DLD1 (cell line): ENCODE results near the gene TBC1D10A.

Experiments
- in situ Hi-C: cut with HindIII; loops from 2 replicates; pipeline ENCODE4 v1.10.0; 2017; ENCODE audit warnings: low sequenced_read_pairs

The TBC1D10A gene

DNA sequence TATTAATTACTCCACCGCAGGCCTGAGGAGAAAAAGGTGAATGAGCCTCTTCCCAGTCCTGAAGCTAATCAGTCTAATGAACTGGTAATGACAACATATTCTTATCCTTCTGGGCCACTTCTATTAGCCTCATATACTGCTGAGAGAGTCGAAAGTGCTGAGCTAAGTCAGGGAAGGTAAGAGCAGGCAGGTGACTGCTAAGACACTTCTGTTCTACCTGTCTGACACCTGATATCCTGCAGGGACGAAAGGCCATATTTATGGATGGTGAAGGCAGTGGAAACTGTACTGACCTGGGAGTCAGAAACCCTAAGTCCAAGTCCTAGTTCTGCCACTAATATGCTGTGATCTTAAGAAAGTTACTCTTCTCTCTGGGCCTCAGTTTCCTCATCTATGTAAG, 3.5 kb downstream of the TBC1D10A start:
- in situ Hi-C loops: no loop called here

DNA sequence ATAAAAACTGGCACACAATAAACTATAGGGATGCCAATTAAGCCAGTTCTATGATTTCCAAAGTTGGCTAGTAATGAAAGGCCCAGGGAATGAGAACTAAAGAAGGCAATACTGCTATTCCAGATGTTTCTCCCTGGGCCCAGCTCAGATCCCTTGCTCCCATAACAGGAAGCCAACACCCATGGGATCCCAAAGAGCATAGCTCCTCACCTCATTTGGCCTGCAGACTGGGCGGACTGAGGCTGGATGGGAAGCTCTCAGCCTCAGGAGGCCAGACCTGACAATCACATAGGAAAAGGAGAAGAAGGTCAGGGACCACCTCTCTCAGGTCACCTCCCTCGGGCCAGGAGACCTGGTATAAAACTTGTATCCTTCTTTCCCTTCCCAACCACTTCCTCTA, 5.3 kb downstream of the TBC1D10A start:
- in situ Hi-C loops: no loop called here

DNA sequence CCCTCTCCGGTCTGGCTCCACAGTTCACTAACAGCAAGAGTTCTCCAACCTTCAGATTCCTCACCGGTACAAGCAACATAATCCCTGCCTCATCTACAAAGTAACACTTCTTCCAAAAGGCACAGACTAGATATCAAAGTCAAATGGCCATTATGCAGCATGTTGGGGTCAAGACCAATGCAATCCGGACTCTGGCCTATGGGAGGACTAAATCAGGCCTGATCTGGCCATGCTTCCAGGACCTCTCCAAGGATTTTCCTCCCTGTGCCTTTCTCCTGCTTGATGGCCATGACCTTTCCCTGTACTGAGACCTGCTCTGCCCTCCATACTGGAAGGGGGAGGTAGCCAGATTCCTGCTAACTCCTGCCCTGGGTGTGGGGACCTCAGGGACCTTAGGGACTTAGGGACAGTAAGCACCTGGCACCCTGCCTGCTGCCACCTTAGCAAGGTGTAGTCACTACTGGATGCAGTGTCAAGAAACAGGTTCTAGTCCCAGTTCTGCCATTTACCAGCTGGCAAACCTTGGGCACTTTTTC, 6.7 kb downstream of the TBC1D10A start:
- in situ Hi-C loops: no loop called here

DNA sequence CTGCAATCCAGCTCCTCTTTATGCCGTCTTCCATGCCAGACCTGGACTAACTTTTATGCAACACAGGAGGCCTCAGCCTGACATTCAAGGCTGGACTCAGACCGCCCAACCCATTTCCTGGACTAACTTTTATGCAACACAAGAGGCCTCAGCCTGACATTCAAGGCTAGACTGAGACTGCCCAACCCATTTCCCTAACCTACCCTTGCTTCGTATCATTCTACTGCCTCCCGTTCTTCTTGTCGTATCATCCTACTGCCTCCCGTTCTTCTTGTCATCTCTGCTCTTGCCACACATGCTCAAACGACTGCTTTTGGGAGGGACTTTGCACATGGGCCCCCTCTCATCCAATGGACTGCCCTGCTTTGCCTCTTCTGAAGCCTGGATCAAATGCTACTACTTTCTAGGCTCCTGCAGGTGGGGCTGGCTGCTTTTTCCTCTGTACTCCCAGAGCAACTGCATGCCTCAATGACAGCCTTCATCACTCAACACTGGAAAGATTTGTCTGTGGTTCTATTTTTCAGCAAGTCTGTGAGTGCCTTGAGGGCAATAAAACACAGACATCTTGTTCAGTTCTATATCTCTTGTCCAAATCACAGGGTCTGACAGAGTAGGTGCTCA, 7.8 kb downstream of the TBC1D10A start:
- in situ Hi-C loops: no loop called here

DNA sequence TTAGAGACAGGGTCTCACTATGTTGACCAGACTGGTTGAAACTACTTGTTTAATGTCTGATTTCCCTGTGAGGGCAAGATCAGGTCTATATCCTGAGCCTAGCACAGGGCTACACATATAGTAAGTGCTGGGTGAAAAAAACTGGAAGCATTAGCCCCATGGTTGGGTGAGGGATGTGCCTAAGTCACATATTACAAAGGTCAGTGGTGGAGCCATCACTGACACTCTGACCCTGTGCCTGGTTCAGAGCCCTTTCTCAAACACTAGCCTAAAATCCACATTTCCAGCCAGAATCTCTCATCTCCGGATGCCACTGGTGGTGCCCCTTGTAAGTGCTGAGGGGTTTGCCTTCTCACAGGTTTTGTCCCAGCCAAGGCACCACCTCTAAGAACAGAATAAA, 9.0 kb downstream of the TBC1D10A start:
- in situ Hi-C loops: no loop called here

DNA sequence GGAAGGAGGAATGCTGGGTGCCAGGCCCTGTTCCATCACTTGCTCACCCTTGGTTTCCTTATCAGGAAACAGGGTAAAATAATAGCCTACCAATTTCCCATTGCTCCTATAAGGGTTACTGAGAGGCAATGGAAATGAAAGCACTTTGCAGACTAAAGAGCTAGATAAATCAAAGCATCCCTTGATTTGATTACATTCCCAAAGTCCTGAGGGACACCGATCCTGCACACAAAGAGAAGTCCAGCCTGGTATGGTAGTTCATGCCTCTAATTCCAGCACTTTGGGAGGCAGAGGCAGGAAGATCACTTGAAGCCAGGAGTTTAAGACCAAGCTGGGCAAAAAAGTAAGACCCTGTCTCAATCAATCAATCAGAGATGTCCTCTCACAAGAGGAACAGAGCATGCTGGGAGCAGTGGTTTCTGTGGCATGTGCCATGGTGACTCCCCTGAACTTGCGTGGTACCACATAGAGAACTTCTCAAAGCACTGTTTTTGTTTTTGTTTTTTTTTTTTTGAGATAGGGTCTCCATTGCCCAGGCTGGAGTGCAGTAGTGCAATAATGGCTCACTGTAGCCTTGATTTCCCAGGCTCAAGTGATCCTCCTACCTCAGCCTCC, 10.7 kb downstream of the TBC1D10A start:
- in situ Hi-C loops: no loop called here

DNA sequence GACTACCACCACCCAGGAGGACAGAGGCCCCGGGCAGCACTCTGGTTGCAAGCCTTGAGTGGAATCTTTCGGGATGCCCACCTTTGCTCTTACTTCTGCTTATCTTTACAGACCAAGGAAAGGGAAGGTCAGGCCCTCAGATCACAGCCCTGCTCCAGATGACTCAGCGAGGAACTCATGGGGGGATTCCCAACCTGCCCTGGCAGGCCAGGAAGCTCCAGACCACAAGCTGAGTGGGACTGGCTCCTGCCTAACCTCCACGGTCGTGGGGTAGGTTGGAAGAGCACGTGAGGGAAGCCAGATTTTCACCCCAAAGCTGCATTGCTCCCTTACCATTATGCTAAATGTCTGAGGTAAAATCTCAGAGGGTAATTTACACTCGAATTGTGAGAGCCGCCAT, 11.8 kb downstream of the TBC1D10A start:
- in situ Hi-C loops: no loop called here

DNA sequence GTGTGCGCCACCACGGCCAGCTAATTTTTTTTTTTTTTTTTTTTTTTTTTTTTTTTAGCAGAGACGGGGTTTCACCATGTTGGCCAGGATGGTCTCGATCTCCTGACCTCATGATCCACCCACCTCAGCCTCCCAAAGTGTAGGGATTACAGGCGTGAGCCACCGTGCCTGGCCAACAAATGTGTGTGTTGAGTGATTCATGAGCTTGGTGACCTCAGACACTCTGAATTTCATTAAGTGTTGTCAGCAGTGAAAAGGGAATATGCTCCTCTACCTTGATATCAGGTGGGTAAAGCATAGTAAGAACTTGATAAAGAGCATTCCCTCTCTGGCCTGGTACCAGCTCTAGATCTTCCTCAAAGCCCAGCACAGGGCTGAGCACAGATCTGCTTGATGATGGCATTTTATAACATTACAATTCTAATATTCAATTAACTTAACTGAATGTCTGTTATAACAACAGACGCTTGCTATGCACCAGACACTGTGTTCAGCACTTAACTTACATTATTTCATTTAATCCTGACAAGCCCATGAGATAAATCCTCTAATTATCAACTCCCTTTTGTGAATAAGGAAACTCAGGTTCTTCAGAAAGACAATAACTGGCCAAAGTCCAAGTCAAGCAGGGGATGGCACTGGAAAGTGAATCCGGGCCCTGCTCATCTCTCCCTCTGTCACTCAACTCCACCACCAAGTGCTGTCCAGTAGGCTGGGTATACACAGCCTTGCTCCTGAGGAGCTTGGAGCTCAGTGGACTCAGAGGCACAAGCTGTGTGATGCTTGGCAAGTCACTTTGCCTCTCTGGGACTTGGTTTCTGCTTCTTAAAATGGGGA, 13.0 kb downstream of the TBC1D10A start:
- in situ Hi-C loops: no loop called here

DNA sequence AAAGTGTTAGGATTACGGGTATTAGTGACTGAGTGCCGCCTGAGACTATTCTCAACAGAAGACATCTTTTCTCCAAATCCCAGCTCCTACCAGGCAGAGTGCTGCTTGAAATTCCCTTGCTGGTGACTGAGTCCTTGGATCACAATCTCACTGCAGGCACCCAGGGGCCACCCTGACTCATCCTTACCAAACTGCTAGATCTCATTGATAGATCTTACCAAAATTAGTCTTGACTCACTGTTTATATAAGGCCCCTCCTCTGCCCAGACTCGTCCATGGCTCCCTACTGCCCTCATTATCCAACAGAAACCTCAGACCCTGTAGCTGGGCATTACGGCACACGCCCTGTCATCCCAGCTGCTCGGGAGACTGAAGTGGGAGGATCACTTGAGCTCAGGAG, 14.7 kb downstream of the TBC1D10A start:
- in situ Hi-C loops: no loop called here

DNA sequence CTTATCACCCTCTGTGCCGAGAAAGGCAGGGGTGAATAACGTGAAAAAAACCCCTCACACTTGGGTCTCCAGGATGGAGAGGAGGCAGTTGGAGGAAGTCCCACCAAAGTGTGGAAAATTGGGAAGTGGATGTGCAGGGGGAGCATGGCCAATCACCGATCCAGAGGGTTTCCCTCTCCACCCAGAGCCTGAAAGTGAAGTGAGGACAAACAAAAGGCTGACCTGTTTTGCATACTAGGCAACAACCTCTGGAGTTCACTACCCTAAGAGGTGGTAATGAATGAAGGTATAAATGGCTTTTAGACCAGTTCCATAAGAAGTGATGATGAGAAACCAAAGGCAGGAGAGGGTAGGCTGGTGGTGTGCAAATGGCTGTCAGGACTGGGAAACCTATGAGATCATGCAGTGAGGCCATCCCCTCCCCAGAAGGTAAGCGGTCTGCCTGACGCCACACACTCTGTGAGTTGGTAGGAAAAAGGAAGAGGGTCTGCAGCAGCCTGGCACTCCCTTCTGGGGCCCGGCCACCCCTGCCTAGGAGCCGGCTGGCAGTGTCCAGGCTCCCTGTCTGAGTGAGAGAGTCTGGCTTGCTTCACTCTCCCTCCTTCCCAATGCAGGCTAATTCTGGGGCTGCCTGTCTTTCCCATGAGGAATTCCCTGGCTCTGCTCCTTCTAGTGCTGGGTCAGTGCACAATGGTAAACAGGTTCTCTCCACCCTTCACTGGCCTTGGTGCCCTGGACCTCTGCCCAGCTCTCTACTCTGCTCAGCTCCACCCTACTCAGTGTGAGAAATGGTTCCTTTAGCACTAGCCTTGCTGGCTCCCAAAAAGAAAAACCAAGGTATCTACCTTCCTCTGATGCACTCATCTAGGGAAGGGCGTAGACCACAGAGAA, 15.6 kb downstream of the TBC1D10A start:
- in situ Hi-C loops: no loop called here

DNA sequence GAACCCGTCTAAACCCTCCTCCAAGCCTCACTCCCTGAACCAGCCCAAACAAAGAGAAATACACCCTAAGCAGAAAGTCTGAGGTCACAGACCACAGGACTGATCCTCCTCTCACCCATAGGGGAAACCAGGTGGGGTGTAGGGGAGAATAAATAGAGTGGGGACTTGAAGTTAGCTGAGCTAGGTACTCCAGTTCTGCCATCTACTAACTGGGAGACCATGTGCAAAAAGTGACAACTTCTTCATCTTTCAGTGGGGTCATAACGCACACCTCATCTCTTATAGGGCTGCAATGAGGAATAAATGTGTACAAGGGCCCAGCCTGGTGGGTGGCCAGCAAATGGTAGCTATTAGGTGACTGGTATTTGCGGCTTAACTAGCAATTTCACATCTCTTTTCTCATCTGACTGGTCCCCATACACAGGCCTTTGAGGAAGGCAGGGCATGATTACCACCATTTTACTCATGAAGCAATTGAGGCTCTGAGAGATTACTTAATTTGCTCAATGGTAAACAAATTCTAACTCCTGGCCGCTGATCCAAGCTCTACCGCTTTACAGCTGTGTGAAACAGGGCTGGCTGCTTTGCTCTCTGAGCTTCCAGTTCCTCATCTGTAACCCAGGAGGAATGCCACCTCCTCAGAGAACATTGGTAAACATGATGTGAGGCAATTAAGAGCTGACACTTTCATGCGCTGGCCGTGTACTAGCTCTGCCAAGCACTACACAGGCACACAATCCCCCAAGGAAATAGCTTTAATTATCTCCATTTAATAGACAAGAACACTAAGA, 16.6 kb downstream of the TBC1D10A start:
- in situ Hi-C loops: no loop called here

DNA sequence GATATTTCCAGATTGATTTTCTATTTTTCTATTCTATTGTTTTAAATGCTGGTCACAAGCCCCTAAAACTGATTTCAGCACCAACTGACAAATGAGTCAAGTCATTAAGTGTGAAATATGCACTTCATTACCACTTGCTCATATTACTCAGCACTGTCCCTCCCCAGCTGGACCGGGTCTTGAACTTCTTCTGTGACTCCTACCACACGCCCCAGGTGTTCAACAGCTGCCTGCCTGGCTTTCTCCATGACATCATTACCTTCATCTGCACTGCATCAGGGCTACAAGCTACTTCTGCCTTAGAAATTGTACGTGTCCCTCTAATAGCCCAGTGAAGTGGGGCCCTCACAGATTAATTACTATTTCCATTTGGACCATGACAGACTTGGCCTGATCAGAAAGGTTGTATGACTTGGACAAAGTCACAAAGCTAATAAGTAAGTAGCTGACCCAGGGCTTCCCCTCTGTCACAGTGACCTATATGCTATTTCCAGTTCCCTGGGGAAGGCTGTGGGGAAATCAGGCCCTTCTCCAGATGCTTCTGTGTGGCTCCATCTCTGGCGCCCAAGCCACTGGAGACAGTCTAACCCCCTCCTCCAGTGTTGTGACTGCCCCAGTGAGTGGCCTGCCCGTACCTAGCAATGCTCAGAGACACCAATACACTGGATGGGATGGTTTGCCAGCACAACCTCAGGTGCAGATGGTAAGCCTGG, 18.1 kb downstream of the TBC1D10A start:
- in situ Hi-C loops: no loop called here

DNA sequence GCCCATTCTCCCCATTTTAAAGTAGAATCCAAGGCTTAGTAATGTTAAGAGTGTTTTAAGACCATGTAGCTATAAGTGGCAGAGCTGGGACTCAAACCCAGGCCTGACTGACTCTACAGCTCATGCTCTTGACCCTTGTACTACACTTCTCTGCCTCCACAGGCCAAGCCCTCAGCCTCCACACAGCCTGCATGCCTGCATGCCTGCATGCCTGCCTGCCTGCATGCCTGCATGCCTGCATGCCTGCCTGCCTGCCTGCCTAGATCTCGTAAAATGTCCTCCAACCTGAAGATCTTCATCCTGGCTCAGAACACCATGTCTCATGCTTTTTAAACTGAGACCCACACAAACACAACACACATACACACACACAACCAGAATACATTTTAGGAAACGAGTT, 18.6 kb downstream of the TBC1D10A start:
- in situ Hi-C loops: no loop called here

DNA sequence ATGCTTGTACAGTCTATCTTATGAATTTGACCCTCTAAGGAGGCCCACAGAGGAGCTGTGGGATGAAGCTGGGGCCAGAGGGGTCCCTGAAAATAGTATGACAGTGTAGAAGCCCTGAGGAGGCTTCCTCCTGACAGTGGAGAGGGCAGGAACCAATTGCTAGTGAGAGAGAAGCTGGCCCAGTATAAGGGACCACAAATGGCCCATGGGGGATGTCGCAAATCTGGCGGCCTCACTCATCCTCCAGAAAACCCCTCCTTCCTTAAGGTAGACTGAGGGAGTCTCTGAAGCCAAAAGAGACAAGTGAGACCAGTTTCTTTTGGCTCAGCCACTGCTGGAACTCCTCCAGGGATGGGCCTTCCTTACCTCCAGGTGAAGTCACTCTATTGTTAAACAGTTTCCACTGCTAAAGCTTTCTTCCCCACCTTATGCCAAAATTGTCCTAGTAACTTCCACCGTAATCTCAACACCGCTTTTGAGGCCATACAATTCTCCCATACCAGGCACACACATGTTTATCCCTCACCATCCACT, 19.6 kb downstream of the TBC1D10A start:
- in situ Hi-C loops: no loop called here

DNA sequence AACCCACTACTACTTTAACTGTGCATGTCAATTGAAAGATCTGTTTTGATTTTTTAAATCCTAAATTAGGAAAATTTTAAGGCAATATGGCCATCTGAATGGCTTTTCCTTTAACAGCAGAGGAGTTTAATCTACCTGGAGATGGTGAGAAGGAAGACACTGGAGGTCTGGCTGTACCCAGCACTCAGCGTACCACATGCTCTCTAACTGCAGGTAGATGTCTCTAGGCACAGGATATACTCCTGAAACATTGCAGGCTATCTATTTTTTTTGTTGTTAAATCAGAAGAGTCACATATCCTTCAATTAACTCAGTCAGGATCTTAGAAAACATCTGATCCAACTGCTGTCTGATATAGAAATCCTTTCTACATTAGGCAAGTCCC, 20.1 kb downstream of the TBC1D10A start:
- in situ Hi-C loops: no loop called here

DNA sequence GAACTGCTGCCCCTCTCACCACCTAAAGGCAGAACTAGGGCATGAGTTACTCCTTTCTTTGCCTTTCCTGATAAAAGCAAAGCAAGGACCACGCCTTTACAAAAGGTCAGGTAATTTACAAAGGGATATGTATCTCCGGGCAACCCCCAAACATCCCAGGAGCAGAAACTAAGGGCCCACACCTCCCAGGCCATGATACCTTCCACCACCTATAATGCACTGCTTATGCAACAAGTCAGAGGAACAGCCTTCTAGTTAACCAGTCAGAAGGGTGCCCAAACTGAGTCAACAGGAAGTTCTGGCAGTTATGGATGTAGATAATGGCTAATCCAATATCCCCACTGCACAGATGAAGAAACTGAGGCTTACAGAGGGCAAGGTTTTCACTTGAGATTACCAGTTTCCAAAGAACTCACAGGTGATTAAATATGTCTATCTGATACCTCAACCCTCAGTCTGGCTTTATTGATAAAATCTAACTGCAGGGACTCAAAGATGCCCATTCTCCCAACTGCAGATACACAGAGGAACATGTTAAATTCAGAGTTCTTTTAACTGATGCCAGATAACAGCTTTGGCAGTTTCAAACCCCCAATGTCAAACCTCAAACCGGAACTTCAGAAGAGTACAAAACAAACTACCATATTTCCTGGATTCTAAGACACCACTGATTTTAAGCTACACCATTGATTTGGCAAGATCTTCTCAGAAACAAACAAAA, 20.7 kb downstream of the TBC1D10A start:
- in situ Hi-C loops: no loop called here

DNA sequence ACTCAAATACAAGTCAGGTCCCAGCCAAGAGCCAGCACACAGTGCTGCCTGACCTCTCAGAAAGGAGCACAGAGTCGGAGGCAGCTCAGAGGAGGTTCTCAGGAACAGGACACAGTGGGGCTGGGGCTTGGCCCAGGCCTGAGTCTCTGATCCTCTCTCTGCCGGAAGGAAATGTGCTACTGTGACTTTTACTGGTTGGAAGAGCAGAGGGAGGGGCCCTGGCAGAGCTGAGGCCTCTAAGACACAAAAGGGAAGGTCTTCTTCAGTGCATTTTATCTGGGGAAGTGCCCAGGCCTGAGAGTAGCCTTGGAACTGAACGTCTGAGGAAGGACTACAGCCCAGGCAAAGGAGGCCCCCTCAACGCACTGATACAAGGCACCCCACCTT, 21.2 kb downstream of the TBC1D10A start:
- in situ Hi-C loops: no loop called here

DNA sequence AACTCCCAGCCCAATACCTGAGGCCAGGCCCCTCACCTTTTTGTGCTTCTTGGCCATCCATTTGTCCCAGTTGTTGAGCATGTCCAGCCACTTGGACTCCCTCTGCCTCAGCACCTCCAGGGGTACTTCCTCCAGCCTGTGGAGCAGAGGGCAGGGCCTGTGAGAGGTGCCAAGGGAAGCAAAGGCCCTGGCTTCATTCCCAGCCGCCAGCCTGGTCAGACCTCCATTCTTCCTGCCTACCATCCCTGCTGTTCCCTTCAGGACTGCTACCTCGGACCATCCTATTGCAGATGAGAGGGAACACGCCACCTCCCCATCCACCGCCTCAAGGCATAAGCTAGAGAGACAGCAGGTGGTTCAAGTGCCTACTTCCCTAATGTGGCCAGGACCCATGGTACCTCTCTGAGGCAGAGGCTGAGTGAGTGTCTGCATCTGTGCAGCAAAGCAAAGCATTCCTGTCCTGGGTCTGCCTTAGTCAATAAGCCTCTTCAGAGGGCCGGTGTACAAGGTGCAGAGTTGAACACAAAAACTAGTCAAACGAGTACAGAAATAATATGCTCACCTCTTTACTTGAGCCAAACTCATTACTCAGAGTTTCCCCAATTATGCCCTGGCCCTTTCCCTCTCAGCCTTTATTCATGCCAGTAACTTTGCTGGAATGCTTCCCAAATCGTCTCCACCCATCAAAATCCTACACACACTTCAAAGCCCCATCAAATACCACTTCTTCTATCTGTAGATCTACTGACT, 22.1 kb downstream of the TBC1D10A start:
- in situ Hi-C loops: no loop called here
